ACC112 (cell line): Measurements from ENCODE around the gene SLC13A3.

Experiments used
- H2AFZ ChIP-seq: fragments of 200-600 bp; sonication (generic); one replicate; pipeline ENCODE4 v1.6.0; 2017; ENCODE audit warnings: antibody characterized with exemption, low read length; ENCODE audit not compliant: unreplicated experiment
- H3K27ac ChIP-seq: fragments of 200-600 bp; sonication (generic); 2 replicates; pipeline ENCODE4 v1.5.1; 2014; ENCODE audit warnings: low read depth, mild to moderate bottlenecking, antibody characterized with exemption, low read length, moderate library complexity
- H3K27me3 ChIP-seq: fragments of 200-600 bp; sonication (generic); 2 replicates; pipeline ENCODE4 v1.6.1; 2014; ENCODE audit warnings: mild to moderate bottlenecking, antibody characterized with exemption, low read length, moderate library complexity, mixed read lengths; ENCODE audit not compliant: insufficient read depth
- H3K36me3 ChIP-seq: fragments of 200-600 bp; sonication (generic); 2 replicates; pipeline ENCODE4 v1.6.1; 2016; ENCODE audit warnings: mild to moderate bottlenecking, antibody characterized with exemption, low read length, moderate library complexity, mixed read lengths; ENCODE audit not compliant: insufficient read depth
- H3K4me1 ChIP-seq: fragments of 200-600 bp; sonication (generic); one replicate; pipeline ENCODE4 v1.6.1; 2016; ENCODE audit warnings: low read length, mixed read lengths; ENCODE audit not compliant: insufficient read depth, unreplicated experiment, control insufficient read depth
- H3K4me3 ChIP-seq: fragments of 200-600 bp; sonication (generic); 2 replicates; pipeline ENCODE4 v1.5.1; 2014; ENCODE audit warnings: mild to moderate bottlenecking, low read depth, low read length
- H3K79me2 ChIP-seq: fragments of 200-600 bp; sonication (generic); one replicate; pipeline ENCODE4 v1.6.0; 2016; ENCODE audit warnings: low read length; ENCODE audit not compliant: control insufficient read depth, unreplicated experiment, insufficient read depth

Gene SLC13A3

GRCh38 chr20:46553926-46554325, 97.3 kb downstream of the SLC13A3 start:
- H2AFZ ChIP-seq: no peak overlapping the region
- H3K4me3 ChIP-seq: no peak overlapping the region
- H3K36me3 ChIP-seq: no peaks in the 10 kb centered on the region
- no peaks in the 10 kb centered on the region for H3K79me2 ChIP-seq
- no peaks in the 10 kb centered on the region for H3K27me3 ChIP-seq
- peaks cover 20% of the 10 kb centered on the region for H3K4me1 ChIP-seq
- no peak overlapping the region for H3K27ac ChIP-seq

GRCh38 chr20:46552460-46553420, 98.5 kb downstream of the SLC13A3 start:
- Histone ChIP-seq H3K36me3 (no peaks in the 10 kb centered on the region), H3K27me3 (peaks cover 8% of the 10 kb centered on the region; the same call in 1 of the 2 replicates), H3K79me2 (no peaks in the 10 kb centered on the region), H3K4me1 (peaks cover 10% of the 10 kb centered on the region), H3K4me3 (no peak overlapping the region), H3K27ac (no peak overlapping the region), H2AFZ (no peak overlapping the region)

- Histone ChIP-seq H3K79me2 (no peaks in the 10 kb centered on the region), H3K4me1 (peaks cover under 1% of the 10 kb centered on the region), H3K36me3 (no peaks in the 10 kb centered on the region), H2AFZ (no peak overlapping the region), H3K27ac (no peak overlapping the region), H3K27me3 (peaks cover 12% of the 10 kb centered on the region), H3K4me3 (no peak overlapping the region)
These were observed 99.5 kb downstream of the SLC13A3 start for GRCh38 chr20:46551522-46552381.

GRCh38 chr20:46550461-46550860, 100.8 kb downstream of the SLC13A3 start, which contains the start of gene OCSTAMP:
OCSTAMP (minus strand) TSS chr20:46550654; CDS start chr20:46550560, 94 bp downstream.
- Histone ChIP-seq H3K27ac (no peak within 1 kb of the TSS), H3K4me1 (no peaks in the 10 kb centered on the region), H3K27me3 (peaks cover 12% of the 10 kb centered on the region), H3K79me2 (no peaks in the 10 kb centered on the region), H3K36me3 (no peaks in the 10 kb centered on the region), H2AFZ (no peak within 1 kb of the TSS), H3K4me3 (no peak within 1 kb of the TSS)

- no peaks in the 10 kb centered on the region for H3K36me3 ChIP-seq
- H2AFZ ChIP-seq: no peak overlapping the region
- peaks cover 12% of the 10 kb centered on the region for H3K27me3 ChIP-seq
- peaks cover 4% of the 10 kb centered on the region for H3K4me1 ChIP-seq
- no peaks in the 10 kb centered on the region for H3K79me2 ChIP-seq
- no peak overlapping the region for H3K4me3 ChIP-seq
- H3K27ac ChIP-seq: no peak overlapping the region
These were observed 101.9 kb downstream of the SLC13A3 start for GRCh38 chr20:46549188-46549972.

DNA sequence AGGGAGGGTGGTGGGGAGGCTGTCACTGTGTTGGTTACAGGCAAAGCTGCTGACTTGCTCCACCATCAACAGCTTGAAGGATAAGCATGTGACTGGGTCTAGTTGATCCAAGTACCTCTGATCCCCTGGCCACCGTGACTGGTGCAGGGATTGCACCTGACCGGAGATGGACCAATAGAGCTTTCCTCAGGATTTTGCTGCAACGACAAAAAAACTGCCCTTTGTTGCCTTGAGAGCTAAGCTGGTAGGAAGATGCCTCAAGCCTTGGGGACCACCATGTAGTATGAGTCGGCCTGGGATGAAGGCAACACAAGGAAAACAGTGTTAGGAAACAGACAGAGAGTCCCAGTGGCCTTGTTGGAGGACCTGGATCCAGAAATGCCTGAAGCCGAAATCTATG, 102.6 kb downstream of the SLC13A3 start:
- Histone ChIP-seq H3K79me2 (no peaks in the 10 kb centered on the region), H3K36me3 (no peaks in the 10 kb centered on the region), H2AFZ (no peak overlapping the region), H3K27ac (no peak overlapping the region), H3K4me1 (peaks cover 4% of the 10 kb centered on the region), H3K27me3 (peaks cover 12% of the 10 kb centered on the region), H3K4me3 (no peak overlapping the region)

- H3K4me3 ChIP-seq: no peak overlapping the region
- no peaks in the 10 kb centered on the region for H3K36me3 ChIP-seq
- peaks cover 4% of the 10 kb centered on the region for H3K4me1 ChIP-seq
- no peaks in the 10 kb centered on the region for H3K79me2 ChIP-seq
- no peak overlapping the region for H3K27ac ChIP-seq
- no peak overlapping the region for H2AFZ ChIP-seq
- peaks cover 14% of the 10 kb centered on the region for H3K27me3 ChIP-seq
These were observed 103.3 kb downstream of the SLC13A3 start for GRCh38 chr20:46547995-46548394.

GRCh38 chr20:46546936-46547335, 104.3 kb downstream of the SLC13A3 start:
- H3K36me3 ChIP-seq: no peaks in the 10 kb centered on the region
- H3K79me2 ChIP-seq: no peaks in the 10 kb centered on the region
- H3K4me3 ChIP-seq: no peak overlapping the region
- peaks cover 4% of the 10 kb centered on the region for H3K4me1 ChIP-seq
- no peak overlapping the region for H3K27ac ChIP-seq
- no peak overlapping the region for H2AFZ ChIP-seq
- H3K27me3 ChIP-seq: peaks cover 22% of the 10 kb centered on the region

- Histone ChIP-seq H2AFZ (no peak overlapping the region), H3K27me3 (peaks cover 29% of the 10 kb centered on the region), H3K27ac (no peak overlapping the region), H3K36me3 (no peaks in the 10 kb centered on the region), H3K79me2 (no peaks in the 10 kb centered on the region), H3K4me1 (peaks cover 4% of the 10 kb centered on the region), H3K4me3 (no peak overlapping the region)
These were observed 105.0 kb downstream of the SLC13A3 start for GRCh38 chr20:46546298-46546697.

DNA sequence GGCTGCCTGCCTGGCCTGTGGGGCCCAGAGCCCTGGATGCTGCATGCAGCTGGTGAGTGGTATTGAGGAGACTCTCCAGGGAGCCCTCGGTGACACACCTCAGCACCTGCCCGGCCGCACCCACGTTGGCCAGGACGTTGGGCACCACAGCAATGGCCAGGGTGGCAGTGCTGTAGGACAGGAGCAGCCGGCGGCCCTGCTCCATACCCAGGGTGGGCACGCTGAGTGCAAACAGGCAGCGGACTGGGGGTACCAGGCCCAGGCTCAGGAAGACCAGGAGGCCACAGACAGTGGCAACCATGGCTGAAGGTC, 105.5 kb downstream of the SLC13A3 start:
- H3K27me3 ChIP-seq: peaks cover 34% of the 10 kb centered on the region
- no peak overlapping the region for H2AFZ ChIP-seq
- no peaks in the 10 kb centered on the region for H3K36me3 ChIP-seq
- H3K27ac ChIP-seq: no peak overlapping the region
- H3K79me2 ChIP-seq: no peaks in the 10 kb centered on the region
- H3K4me3 ChIP-seq: no peak overlapping the region
- peaks cover 4% of the 10 kb centered on the region for H3K4me1 ChIP-seq
